ENCODE measurements around the gene NFIB.

Gene NFIB

DNA sequence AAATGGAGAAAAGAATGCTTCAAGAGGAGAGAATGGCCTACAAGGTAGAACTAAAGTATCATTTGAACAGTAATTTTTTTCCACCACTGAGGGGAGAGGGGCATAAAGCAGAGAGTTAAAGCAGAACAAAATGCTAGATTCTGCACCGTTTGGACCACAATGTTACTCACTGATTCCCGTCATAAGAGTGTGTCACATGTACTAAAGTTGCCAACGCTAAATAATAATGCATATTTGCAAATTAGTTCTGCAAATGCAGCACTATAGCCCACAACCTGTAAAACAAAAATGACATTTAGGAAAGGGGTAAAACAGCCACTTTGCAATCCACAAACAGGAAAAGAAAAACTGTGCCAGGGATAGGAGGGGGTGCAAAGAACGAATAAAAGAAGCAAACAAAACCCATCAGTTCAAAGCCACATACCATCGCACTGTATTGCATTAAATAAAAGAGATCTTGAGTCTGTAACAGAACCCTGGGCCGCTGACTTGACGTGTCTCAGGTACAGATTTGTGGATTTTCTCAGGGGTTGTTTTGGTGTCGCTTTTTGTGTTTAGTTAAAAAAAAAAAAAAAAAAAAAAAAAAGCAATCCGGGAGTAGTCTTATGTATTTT, 7.7 kb upstream of the NFIB start:
- H3K36me3 ChIP-seq: no peaks in the 10 kb centered on the region
- peak overlapping the region; percentile 90 for H3K4me3 ChIP-seq (ENCODE audit: low read depth, low read length)
- no peaks in the 10 kb centered on the region for H3K27me3 ChIP-seq (ENCODE audit: insufficient read depth, low read depth, severe bottlenecking)
- TF ChIP-seq, protein P1, sequence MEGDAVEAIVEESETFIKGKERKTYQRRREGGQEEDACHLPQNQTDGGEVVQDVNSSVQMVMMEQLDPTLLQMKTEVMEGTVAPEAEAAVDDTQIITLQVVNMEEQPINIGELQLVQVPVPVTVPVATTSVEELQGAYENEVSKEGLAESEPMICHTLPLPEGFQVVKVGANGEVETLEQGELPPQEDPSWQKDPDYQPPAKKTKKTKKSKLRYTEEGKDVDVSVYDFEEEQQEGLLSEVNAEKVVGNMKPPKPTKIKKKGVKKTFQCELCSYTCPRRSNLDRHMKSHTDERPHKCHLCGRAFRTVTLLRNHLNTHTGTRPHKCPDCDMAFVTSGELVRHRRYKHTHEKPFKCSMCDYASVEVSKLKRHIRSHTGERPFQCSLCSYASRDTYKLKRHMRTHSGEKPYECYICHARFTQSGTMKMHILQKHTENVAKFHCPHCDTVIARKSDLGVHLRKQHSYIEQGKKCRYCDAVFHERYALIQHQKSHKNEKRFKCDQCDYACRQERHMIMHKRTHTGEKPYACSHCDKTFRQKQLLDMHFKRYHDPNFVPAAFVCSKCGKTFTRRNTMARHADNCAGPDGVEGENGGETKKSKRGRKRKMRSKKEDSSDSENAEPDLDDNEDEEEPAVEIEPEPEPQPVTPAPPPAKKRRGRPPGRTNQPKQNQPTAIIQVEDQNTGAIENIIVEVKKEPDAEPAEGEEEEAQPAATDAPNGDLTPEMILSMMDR (IDR thresholded peaks at IDR 0.05; ENCODE audit: low read depth, low read length): no peak
- peak overlapping the region; percentile 92 for H3K27ac ChIP-seq
- H3K9me3 ChIP-seq (ENCODE audit: severe bottlenecking): no peaks in the 10 kb centered on the region
- DNase-seq: no peak

DNA sequence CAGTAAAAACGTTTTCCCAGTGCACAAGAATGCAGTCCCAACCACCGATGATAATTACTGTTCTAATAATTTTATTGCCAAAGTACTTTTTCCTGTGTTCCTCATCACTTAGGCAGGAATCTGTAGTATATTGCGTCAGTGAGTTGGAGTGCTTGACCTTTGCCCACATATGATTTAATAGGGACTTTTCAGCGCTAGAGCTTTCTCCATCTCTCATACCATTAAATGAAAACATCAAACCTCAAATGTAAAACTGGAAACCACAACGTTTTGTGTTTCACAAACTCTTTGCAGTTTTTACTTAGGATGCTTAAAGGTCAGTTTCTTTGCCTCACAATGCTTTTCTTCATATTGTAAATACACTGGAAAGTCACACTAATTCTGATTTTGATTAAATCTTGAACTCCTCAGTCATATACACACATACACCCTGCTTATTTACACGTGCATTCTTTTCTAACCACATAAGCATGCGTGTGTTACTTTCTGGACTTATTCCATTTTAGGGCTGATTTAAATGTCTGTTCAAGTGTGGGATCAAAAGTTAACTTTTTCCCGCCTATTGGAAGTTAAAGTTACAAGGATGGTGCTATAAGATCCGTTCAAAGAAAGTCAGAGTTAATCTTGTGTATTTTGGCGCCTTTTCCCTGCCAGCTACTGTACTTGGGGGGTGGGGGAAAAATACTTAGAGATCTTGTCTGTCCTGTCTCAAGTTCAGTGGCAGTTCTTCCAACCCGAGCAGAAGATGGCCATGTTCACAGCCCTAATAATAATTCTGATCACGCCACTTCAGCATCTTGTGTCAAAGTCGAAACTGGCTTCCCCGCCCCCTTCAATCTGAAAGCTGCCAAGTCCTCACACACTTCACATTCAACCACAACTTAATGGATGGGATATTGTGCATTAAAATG, 6.6 kb upstream of the NFIB start:
- H3K9me3 ChIP-seq (ENCODE audit: severe bottlenecking): no peaks in the 10 kb centered on the region
- no peaks in the 10 kb centered on the region for H3K36me3 ChIP-seq
- H3K27me3 ChIP-seq (ENCODE audit: insufficient read depth, low read depth, severe bottlenecking): no peaks in the 10 kb centered on the region
- no peak overlapping the region for H3K27ac ChIP-seq
- TF ChIP-seq, protein P1 (IDR thresholded peaks at IDR 0.05; ENCODE audit: low read depth, low read length): no peak
- no peak for DNase-seq
- H3K4me3 ChIP-seq (ENCODE audit: low read depth, low read length): peak overlapping the region; percentile 90

DNA sequence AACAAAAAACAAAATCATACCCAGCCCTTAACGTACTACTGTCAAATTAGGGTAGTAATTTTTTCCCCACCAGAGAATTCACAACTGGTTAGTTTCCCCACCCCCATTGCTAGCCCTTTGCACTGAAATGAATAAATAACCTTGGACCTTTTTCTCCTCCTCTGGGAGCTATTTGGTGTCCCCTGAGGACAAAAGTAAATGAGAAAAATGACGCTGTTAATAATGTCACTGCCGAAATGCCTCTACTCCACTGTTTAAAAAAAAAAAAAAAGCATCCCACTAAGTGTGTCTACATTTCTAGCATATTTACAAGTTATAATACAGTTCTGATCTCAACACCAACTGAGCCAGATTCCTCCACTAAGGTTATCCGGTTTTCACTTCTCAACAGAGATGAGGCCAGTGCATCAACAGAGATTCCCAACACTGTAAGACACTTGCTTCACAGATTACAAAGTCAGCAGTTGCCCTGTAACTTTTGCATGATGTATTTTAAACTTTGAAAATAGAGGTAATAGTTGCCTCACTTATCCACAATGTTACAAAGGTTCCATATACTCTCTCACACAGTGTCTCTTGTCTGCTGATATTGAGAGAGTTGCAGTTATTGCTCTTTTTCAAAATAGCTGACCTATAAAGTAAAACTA, 5.1 kb upstream of the NFIB start:
- Histone ChIP-seq H3K27me3 (ENCODE audit: insufficient read depth, low read depth, severe bottlenecking) (no peaks in the 10 kb centered on the region), H3K27ac (no peak overlapping the region), H3K4me3 (ENCODE audit: low read depth, low read length) (no peak overlapping the region), H3K36me3 (no peaks in the 10 kb centered on the region), H3K9me3 (ENCODE audit: severe bottlenecking) (no peaks in the 10 kb centered on the region)
- TF ChIP-seq, protein P1 (IDR thresholded peaks at IDR 0.05; ENCODE audit: low read depth, low read length): no peak
- DNase-seq: no peak

DNA sequence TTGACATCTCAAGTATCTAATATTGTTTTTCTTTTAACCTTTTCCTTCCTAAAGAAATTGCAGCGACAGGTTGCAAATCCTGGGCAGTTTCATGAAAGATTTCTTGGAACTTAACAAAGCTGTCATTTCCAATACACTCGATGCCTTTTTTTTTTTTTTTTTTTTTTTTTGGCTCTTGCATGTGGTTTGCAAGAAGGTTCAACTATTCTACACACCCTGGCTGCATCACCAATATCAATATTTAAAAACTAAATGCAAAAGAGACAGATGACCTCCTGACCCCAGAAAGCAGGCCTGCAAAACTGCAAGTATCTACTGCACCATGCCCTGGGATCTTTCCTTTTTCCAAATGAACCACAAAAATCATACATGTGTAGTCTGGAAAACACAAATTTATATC, 4.4 kb upstream of the NFIB start:
- no peaks in the 10 kb centered on the region for H3K27me3 ChIP-seq (ENCODE audit: insufficient read depth, low read depth, severe bottlenecking)
- no peaks in the 10 kb centered on the region for H3K36me3 ChIP-seq
- TF ChIP-seq, protein P1 (IDR thresholded peaks at IDR 0.05; ENCODE audit: low read depth, low read length): no peak
- no peaks in the 10 kb centered on the region for H3K9me3 ChIP-seq (ENCODE audit: severe bottlenecking)
- DNase-seq: no peak
- H3K27ac ChIP-seq: no peak overlapping the region
- no peak overlapping the region for H3K4me3 ChIP-seq (ENCODE audit: low read depth, low read length)

DNA sequence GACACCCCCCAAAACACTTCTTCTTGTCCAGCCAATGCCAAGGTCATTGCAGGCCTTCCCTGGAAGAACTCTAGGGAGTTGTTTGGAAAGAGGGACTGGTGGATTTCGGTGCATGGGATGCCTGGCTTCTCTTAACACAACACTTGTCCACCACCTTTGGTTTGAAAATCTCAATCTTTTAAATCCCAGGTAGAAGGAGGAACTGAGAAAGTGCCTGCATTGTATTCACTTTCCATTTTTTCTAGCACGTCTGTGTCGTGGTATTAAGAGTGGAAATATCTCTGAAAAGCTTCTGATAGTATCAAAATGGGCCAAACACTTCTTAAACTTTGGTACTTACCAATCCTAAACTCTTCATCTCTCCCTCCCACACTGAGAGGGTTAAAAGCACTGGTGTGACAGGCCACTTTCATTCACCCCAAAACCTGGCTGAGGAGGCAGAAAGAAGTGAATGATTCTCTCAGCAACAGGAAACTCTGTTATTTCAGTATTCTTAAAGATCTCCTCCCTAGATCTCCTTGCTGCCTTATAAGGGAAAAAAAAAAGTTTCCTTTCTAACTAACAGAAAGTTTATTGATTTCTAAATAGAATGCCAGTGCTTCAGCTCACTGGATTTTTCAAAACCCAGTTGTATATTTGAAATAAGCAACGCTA, 3.9 kb upstream of the NFIB start:
- Histone ChIP-seq H3K36me3 (no peaks in the 10 kb centered on the region), H3K27ac (no peak overlapping the region), H3K4me3 (ENCODE audit: low read depth, low read length) (no peak overlapping the region), H3K27me3 (ENCODE audit: insufficient read depth, low read depth, severe bottlenecking) (no peaks in the 10 kb centered on the region), H3K9me3 (ENCODE audit: severe bottlenecking) (no peaks in the 10 kb centered on the region)
- TF ChIP-seq, protein P1 (IDR thresholded peaks at IDR 0.05; ENCODE audit: low read depth, low read length): no peak
- no peak for DNase-seq

Measured in WERI-Rb-1 (cell line).